Adipocyte (in vitro differentiated cells): Measurements from ENCODE around the gene SLC22A15.
"Not testable (repeated sequence)": the region's sequence is repeated elsewhere in the genome, so short reads cannot be mapped to it uniquely, and the experiment has no call there.

Source experiments
- DNase-seq: peaks from one replicate; pipeline ENCODE4 v3.0.0-alpha.2; 2015; ENCODE audit warnings: low read depth
- H3K27me3 ChIP-seq: replicated peaks from 2 replicates; pipeline ENCODE4 v1.7.0; 2013; ENCODE audit warnings: mild to moderate bottlenecking, low read length, moderate library complexity; ENCODE audit not compliant: control insufficient read depth, insufficient read depth
- H3K36me3 ChIP-seq: 2 replicates; pipeline ENCODE4 v1.7.0; 2013; ENCODE audit warnings: low read length, mild to moderate bottlenecking, moderate library complexity; ENCODE audit not compliant: control insufficient read depth, insufficient read depth, severe bottlenecking
- H3K4me1 ChIP-seq: 2 replicates; pipeline ENCODE4 v1.7.0; 2013; ENCODE audit warnings: mild to moderate bottlenecking, low read length, moderate library complexity; ENCODE audit not compliant: control insufficient read depth, insufficient read depth
- H3K4me3 ChIP-seq: 2 replicates; pipeline ENCODE4 v1.7.0; 2013; ENCODE audit warnings: mild to moderate bottlenecking, low read length, moderate library complexity
- H3K9ac ChIP-seq: 2 replicates; pipeline ENCODE4 v1.7.0; 2013; ENCODE audit warnings: mild to moderate bottlenecking, low read length, moderate library complexity
- H3K9me3 ChIP-seq: 2 replicates; pipeline ENCODE4 v1.7.0; 2013; ENCODE audit warnings: mild to moderate bottlenecking, low read length, moderate library complexity; ENCODE audit not compliant: control insufficient read depth

SLC22A15 gene

DNA sequence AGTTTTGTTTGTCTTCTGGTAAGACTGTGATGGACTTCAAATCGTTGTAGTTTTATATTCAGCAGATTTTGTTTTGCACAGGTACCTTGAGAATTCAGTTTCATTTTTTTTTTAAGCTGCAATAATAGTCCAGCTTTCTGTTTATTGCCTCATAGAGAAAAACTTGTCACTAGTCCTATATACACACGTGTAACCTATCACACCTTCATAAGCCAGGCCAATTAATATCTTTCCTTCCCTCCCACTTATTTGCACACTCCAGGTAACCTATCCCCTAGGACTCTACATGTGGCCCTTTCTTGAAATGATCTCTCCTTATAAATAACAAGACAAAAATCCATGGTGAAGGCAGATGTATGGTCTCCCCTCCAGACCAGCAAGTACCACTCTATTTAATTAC lies 62.4 kb downstream of the SLC22A15 start:
- Histone ChIP-seq H3K9ac (no peak overlapping the region), H3K4me1 (no peaks in the 10 kb centered on the region), H3K27me3 (no peaks in the 10 kb centered on the region), H3K36me3 (peaks cover 59% of the 10 kb centered on the region), H3K4me3 (no peak overlapping the region), H3K9me3 (no peaks in the 10 kb centered on the region)
- no peak for DNase-seq

DNA sequence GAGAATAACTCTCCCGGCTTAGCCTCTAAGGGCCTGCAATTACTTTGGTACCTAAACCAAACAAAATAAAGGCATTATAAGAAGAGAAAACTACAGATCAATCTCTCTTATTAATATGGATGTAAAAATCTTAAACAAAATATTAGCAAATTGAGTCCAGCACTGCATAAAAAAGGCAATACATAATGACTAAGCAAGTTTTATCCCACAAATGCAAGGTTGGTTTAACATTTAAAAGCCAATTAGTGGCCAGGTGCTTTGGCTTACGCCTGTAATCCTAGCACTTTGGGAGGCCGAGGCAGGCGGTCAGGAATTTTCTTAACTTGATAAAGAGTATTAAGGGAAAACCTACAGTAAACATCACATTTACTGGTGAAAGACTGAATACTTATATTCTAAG lies 67.8 kb downstream of the SLC22A15 start:
- H3K27me3 ChIP-seq, result no peaks in the 10 kb centered on the region
- H3K9ac ChIP-seq, result no peak overlapping the region

DNA sequence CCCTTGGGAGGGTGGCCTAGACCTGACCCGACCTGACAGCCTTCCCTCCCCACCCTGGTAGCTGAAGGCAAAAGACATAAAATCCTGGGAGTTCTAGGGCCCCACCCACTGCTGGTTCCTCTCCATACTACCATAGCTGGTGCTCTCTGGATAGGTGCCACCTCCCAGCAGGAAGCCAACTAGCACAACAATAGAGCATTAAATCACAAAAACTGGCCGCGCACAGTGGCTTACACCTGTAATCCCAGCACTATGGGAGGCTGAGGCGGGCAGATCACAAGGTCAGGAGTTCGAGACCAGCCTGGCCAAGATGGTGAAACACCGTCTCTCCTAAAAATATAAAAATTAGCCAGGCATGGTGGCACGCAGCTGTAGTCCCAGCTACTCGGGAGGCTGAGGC lies 70.6 kb downstream of the SLC22A15 start:
- not testable (repeated sequence) for H3K4me3 ChIP-seq, H3K4me1 ChIP-seq, DNase-seq, H3K9me3 ChIP-seq, H3K27me3 ChIP-seq, H3K9ac ChIP-seq
- peaks cover 12% of the 10 kb centered on the region for H3K36me3 ChIP-seq

More for the DNA sequence above, 67.8 kb downstream of the SLC22A15 start:
- no peaks in the 10 kb centered on the region for H3K4me1 ChIP-seq
- DNase-seq, result no peak
- no peak overlapping the region for H3K4me3 ChIP-seq
- no peaks in the 10 kb centered on the region for H3K9me3 ChIP-seq
- H3K36me3 ChIP-seq, result peaks cover 19% of the 10 kb centered on the region

DNA sequence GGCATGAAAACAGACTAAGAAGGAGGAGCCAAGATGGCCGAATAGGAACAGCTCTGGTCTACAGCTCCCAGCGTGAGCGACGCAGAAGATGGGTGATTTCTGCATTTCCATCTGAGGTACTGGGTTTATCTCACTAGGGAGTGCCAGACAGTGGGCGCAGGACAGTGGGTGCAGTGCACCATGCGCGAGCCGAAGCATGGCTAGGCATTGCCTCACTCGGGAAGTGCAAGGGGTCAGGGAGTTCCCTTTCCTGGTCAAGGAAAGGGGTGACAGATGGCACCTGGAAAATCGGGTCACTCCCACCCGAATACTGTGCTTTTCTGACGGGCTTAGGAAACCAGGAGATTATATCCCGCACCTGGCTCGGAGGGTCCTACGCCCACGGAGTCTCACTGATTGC lies 75.6 kb downstream of the SLC22A15 start:
- not testable (repeated sequence) for H3K4me3 ChIP-seq, H3K4me1 ChIP-seq, H3K9ac ChIP-seq, H3K9me3 ChIP-seq, H3K27me3 ChIP-seq, H3K36me3 ChIP-seq, DNase-seq

DNA sequence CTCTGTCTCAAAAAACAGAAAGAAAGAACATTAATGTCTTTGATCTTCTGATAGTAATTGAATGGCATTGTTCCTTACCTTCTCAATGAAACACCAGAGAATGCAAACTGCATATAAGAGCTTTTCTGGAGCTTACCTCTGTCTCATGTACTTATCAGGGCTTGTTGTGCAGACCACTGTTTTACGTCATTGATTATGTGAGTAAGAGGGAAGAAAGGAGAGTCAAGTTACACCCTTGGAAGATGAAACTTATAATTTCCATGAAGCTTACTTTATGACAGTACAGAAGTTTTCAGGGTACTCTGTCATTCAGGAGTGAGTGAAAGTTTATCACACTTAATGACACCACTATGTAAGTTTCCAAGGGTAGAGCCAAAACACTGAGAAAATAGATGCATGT lies 85.9 kb downstream of the SLC22A15 start:
- H3K9me3 ChIP-seq, result peaks cover 7% of the 10 kb centered on the region
- H3K4me3 ChIP-seq, result no peak overlapping the region
- peaks cover 13% of the 10 kb centered on the region for H3K36me3 ChIP-seq
- no peaks in the 10 kb centered on the region for H3K27me3 ChIP-seq
- no peak for DNase-seq
- peaks cover 24% of the 10 kb centered on the region for H3K4me1 ChIP-seq
- no peak overlapping the region for H3K9ac ChIP-seq

DNA sequence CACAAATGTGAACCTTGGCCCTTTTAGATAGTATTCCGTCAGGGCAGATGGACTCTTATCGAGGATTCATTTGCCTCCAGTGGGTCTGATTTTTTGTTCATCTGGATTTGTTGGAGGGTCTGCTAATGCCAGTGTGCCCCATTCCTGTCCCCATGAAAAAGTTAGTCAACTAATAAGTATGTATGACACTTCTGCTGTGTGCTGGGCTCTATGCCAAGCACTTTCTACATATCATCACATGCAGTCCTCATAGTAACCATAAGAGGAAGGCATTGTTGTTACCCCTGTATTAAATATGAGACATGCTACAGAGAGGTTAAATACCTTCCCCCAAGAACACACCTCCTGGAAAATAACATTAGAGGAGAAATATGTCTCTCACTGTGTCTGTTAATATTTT lies 88.3 kb downstream of the SLC22A15 start:
- DNase-seq, result peak; percentile 50
- no peak overlapping the region for H3K9ac ChIP-seq
- peaks cover 13% of the 10 kb centered on the region for H3K36me3 ChIP-seq
- no peaks in the 10 kb centered on the region for H3K9me3 ChIP-seq
- peaks cover 39% of the 10 kb centered on the region for H3K4me1 ChIP-seq
- no peaks in the 10 kb centered on the region for H3K27me3 ChIP-seq
- no peak overlapping the region for H3K4me3 ChIP-seq

DNA sequence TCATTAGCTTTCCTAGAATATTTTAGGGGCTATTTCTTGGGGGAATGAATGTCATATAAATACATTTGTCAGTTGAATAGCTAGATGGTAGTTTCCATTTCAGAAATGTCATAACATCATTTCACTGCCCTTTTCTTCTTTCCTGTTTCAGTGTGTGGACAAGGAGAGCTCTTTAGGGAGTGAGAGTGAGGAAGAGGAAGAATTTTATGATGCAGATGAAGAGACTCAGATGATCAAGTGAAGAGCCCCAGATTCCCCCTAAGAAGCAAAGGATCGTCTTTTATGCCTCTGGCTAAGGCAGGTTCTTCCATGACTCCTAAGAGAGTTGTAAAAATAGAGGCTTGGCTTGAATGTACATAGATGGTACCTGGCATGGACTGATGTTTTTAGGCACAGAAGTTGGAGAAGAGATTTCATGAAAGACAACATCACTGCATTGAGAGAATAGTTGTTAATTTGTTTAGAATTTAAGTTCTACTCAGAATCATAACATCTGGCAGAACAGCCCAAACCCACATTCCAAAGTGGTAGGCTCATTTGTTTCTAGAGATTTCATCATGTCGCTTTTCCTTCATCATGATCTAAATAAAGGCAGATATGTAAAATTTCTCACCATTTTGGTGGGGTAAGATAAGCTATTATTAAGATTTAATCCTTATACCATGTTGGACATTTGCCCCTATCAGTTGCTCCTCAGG lies 90.7 kb downstream of the SLC22A15 start:
- H3K4me1 ChIP-seq, result peaks cover 39% of the 10 kb centered on the region
- peaks cover 18% of the 10 kb centered on the region for H3K36me3 ChIP-seq
- peak; percentile 92 for DNase-seq
- H3K27me3 ChIP-seq, result no peaks in the 10 kb centered on the region
- no peaks in the 10 kb centered on the region for H3K9me3 ChIP-seq
- H3K9ac ChIP-seq, result peak overlapping the region; percentile 53
- peak overlapping the region; percentile 51 for H3K4me3 ChIP-seq

DNA sequence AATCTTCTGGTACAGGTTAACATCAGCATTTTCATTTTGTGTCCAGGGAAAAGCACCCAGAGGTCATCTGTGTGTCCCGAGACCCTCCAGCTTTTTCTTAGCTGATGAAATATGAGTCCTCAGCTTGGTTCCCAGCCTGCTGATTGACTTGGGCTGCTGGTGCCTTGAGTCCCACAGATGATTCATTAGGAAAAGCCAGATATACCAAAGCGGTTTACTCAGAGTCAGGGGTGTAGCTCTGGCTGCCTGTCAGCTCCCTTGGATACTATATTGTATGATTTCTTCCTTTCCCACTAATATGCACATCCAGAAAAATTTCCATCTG lies 91.2 kb downstream of the SLC22A15 start:
- H3K27me3 ChIP-seq, result no peaks in the 10 kb centered on the region
- H3K4me1 ChIP-seq, result peaks cover 39% of the 10 kb centered on the region
- DNase-seq, result peak; percentile 96
- peak overlapping the region; percentile 53 for H3K9ac ChIP-seq
- H3K9me3 ChIP-seq, result no peaks in the 10 kb centered on the region
- peaks cover 14% of the 10 kb centered on the region for H3K36me3 ChIP-seq
- H3K4me3 ChIP-seq, result peak overlapping the region; percentile 4

DNA sequence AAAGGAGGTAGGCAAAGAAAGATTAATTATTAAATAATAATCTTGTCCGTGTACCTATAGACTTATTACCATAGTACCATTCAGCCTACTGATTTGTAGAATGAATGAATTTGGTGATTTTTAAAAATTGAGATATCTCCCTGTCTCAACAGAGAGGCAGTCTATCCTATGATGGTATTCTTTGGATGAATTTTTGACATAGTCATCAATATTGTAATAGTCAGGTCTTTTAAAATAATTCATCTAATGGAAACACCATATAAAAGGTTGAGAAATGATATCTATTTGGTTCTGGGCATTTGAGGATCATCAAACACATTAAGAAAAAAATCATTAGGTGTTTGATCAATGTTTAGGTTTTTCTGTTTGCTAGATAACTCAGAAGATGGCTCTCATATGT lies 99.3 kb downstream of the SLC22A15 start:
- Histone ChIP-seq H3K27me3 (no peaks in the 10 kb centered on the region), H3K36me3 (peaks cover 6% of the 10 kb centered on the region), H3K4me3 (no peak overlapping the region), H3K9ac (no peak overlapping the region), H3K4me1 (no peaks in the 10 kb centered on the region), H3K9me3 (no peaks in the 10 kb centered on the region)
- no peak for DNase-seq

DNA sequence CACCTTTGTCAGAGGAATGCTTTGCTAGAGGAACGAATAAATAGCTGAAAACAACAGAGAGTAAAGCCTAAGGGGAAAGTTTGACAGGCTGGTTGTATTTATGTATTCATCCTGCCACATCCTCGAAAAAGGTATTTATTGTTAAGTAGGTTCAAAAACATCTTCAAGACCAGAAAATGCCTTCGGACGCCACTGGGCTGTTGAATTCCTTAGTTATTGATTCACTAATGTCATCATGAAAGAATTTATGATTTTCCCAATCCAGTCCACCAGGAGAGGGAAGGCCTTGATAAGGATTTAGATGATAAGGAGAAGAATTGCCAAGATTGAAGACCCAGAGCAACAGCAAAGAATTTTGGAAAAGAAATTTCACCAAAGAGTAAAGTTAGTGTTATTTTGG lies 99.7 kb downstream of the SLC22A15 start:
- H3K4me1 ChIP-seq, result no peaks in the 10 kb centered on the region
- H3K27me3 ChIP-seq, result no peaks in the 10 kb centered on the region
- H3K4me3 ChIP-seq, result no peak overlapping the region
- H3K9me3 ChIP-seq, result no peaks in the 10 kb centered on the region
- no peak for DNase-seq
- no peak overlapping the region for H3K9ac ChIP-seq
- peaks cover 6% of the 10 kb centered on the region for H3K36me3 ChIP-seq

DNA sequence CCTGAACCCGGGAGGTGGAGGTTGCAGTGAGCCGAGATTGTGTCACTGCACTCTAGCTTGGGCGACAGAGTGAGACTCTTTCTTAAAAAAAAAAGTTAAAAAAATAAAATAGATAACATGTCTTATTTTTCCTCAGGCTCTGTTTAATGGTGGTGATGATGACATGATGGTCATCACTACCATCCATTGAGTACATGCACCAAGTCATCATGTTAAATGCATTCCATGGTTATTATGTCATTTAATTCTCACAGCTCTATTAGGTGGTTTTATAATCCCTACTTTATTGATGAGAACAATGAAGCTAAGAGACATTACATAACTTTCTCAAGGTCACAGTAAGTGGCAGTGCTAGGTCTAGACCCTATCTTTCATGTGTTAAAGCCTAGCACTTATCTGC lies 100.5 kb downstream of the SLC22A15 start:
- no peaks in the 10 kb centered on the region for H3K9me3 ChIP-seq
- no peak overlapping the region for H3K9ac ChIP-seq
- no peaks in the 10 kb centered on the region for H3K4me1 ChIP-seq
- no peaks in the 10 kb centered on the region for H3K27me3 ChIP-seq
- H3K4me3 ChIP-seq, result no peak overlapping the region
- DNase-seq, result no peak
- peaks cover 3% of the 10 kb centered on the region for H3K36me3 ChIP-seq

DNA sequence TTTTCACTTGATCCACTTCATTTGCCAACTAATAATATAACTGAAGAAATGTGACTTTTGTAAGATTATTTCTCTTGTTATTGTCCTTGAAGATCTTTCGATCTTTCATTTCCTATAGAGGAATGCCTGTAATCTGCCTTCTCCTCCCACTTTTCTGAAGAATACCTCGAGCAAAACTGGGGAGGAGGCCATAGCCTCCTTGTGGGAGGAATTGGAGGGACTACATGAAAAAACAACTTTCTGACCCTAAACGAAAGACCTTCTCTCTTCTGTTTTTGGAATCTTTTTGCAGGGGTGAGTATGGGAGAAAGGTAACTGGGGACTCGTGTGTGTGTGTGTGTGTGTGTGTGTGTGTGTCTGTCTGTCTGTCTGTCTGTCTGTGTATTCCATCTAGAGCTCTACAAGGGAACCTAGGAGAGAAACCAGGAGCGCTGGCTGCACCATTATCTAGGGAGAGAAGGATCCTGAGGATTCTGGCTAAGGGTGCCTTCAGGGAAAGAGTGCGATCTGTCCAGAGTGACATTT lies 102.4 kb downstream of the SLC22A15 start:
- no peak for DNase-seq
- H3K4me3 ChIP-seq, result no peak overlapping the region
- no peaks in the 10 kb centered on the region for H3K27me3 ChIP-seq
- H3K9me3 ChIP-seq, result no peaks in the 10 kb centered on the region
- no peaks in the 10 kb centered on the region for H3K4me1 ChIP-seq
- H3K9ac ChIP-seq, result no peak overlapping the region
- no peaks in the 10 kb centered on the region for H3K36me3 ChIP-seq
